Measurements from ENCODE around the gene UGT1A4.

UGT1A4 gene

DNA sequence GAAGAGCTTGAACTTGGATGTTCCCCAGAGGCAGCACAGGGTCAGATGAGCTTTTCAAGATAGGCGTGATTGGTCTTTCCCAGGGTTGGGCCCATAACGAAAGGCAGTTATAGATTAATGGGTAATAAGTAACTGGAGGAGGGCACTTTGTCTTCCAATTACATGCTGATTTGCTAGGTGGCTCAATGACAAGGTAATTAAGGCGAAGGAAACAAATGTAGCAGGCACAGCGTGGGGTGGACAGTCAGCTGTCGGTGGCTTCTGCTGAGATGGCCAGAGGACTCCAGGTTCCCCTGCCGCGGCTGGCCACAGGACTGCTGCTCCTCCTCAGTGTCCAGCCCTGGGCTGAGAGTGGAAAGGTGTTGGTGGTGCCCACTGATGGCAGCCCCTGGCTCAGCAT is at the start of gene UGT1A4:
Gene UGT1A4 (plus strand): TSS at position 185 of the 400 bp plus-strand sequence. CDS start 85 bp downstream, at position 270.
- H3K36me3 ChIP-seq (ENCODE audit: insufficient read depth) = no peaks in the 10 kb centered on the region
- H3K4me3 ChIP-seq (IDR thresholded peaks at IDR 0.05; ENCODE audit: insufficient read depth, low read depth, low read length) = no peak within 1 kb of the TSS
- H3K9ac ChIP-seq = no peak within 1 kb of the TSS
- TF ChIP-seq CTCF (conservative IDR thresholded peaks at IDR 0.05; ENCODE audit: low read depth, low read length) = no peak
- H3K27ac ChIP-seq = no peak within 1 kb of the TSS
- no peak within 1 kb of the TSS for H2AFZ ChIP-seq (ENCODE audit: low read depth)
- no peaks in the 10 kb centered on the region for H3K4me1 ChIP-seq (ENCODE audit: low read depth, poor library complexity, severe bottlenecking)
- H3K79me2 ChIP-seq (ENCODE audit: insufficient read depth, low read depth) = no peaks in the 10 kb centered on the region
- H3K27me3 ChIP-seq (ENCODE audit: insufficient read depth, low read depth) = no peaks in the 10 kb centered on the region
- no peaks in the 10 kb centered on the region for H4K20me1 ChIP-seq (ENCODE audit: insufficient read depth)
- H3K4me2 ChIP-seq = no peak within 1 kb of the TSS

DNA sequence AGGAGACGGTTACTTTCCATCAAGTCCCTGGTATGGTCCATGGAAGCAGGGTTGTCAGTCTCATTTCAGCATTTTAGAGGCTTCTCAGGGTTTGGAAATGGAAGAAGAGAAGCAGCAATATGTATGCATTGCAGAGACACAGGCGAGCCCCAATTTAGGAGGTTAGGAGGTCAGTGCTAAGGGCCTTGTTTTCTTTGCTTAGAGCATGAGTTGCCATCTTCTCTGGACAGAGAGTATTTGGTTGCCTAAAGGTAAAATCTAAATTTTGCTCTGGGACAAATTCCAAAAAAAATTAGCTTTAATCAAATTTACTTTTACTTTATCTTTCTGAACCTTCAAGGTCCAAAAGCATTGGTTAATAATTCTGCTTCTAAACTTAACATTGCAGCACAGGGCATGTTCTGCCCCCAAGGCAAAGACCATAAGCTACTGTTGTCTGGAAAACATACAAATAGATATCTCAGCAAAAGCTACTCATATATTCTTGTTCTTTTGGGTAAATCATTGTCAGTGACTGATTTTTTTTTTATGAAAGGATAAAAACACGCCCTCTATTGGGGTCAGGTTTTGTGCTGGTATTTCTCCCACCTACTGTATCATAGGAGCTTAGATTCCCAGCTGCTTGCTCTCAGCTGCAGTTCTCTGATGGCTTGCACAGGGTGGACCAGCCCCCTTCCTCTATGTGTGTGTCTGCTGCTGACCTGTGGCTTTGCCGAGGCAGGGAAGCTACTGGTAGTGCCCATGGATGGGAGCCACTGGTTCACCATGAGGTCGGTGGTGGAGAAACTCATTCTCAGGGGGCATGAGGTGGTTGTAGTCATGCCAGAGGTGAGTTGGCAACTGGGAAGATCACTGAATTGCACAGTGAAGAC is 47.0 kb upstream of the UGT1A4 start, which contains the start of gene UGT1A9:
Gene UGT1A9 (plus strand): TSS at position 609 of the 872 bp plus-strand sequence. CDS start 37 bp downstream, at position 646.
- H2AFZ ChIP-seq (ENCODE audit: low read depth) = no peak within 1 kb of the TSS
- H3K27me3 ChIP-seq (ENCODE audit: insufficient read depth, low read depth) = no peaks in the 10 kb centered on the region
- no peaks in the 10 kb centered on the region for H4K20me1 ChIP-seq (ENCODE audit: insufficient read depth)
- H3K36me3 ChIP-seq (ENCODE audit: insufficient read depth) = no peaks in the 10 kb centered on the region
- H3K4me1 ChIP-seq (ENCODE audit: low read depth, poor library complexity, severe bottlenecking) = no peaks in the 10 kb centered on the region
- H3K4me3 ChIP-seq (IDR thresholded peaks at IDR 0.05; ENCODE audit: insufficient read depth, low read depth, low read length) = no peak within 1 kb of the TSS
- no peak within 1 kb of the TSS for H3K4me2 ChIP-seq
- no peak for TF ChIP-seq CTCF (conservative IDR thresholded peaks at IDR 0.05; ENCODE audit: low read depth, low read length)
- H3K79me2 ChIP-seq (ENCODE audit: insufficient read depth, low read depth) = no peaks in the 10 kb centered on the region
- no peak within 1 kb of the TSS for H3K9ac ChIP-seq
- no peak within 1 kb of the TSS for H3K27ac ChIP-seq

DNA sequence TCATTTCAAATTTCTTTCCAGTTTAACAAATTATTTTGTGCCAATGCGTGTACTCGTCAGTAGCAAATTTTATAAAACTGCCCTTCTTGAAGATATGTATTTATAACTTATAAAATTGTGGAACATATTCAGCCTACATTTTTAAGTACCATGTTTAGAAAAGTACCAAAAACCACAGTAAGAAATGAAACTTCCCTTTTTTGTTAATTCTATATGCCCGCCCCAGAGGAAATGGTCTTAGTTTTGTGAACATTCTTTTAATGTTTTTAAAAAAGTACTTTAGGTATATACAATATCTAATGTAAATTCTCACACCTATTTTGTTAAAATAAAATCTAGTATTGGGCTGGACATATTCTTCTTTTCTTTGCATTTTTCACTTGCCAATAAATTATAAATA is 45.6 kb upstream of the UGT1A4 start:
- no peak overlapping the region for H3K27ac ChIP-seq
- H3K27me3 ChIP-seq (ENCODE audit: insufficient read depth, low read depth) = no peaks in the 10 kb centered on the region
- no peak overlapping the region for H3K9ac ChIP-seq
- no peak for TF ChIP-seq CTCF (conservative IDR thresholded peaks at IDR 0.05; ENCODE audit: low read depth, low read length)
- H3K4me2 ChIP-seq = no peak overlapping the region
- no peaks in the 10 kb centered on the region for H3K79me2 ChIP-seq (ENCODE audit: insufficient read depth, low read depth)
- H4K20me1 ChIP-seq (ENCODE audit: insufficient read depth) = no peaks in the 10 kb centered on the region
- no peak overlapping the region for H3K4me3 ChIP-seq (IDR thresholded peaks at IDR 0.05; ENCODE audit: insufficient read depth, low read depth, low read length)
- no peak overlapping the region for H2AFZ ChIP-seq (ENCODE audit: low read depth)
- no peaks in the 10 kb centered on the region for H3K36me3 ChIP-seq (ENCODE audit: insufficient read depth)
- no peaks in the 10 kb centered on the region for H3K4me1 ChIP-seq (ENCODE audit: low read depth, poor library complexity, severe bottlenecking)

GRCh38 chr2:233673896-233674295 is 44.6 kb upstream of the UGT1A4 start:
- Histone ChIP-seq H3K4me1 (ENCODE audit: low read depth, poor library complexity, severe bottlenecking) (no peaks in the 10 kb centered on the region), H3K36me3 (ENCODE audit: insufficient read depth) (no peaks in the 10 kb centered on the region), H2AFZ (ENCODE audit: low read depth) (no peak overlapping the region), H3K4me2 (no peak overlapping the region), H3K27ac (no peak overlapping the region), H3K27me3 (ENCODE audit: insufficient read depth, low read depth) (no peaks in the 10 kb centered on the region), H3K79me2 (ENCODE audit: insufficient read depth, low read depth) (no peaks in the 10 kb centered on the region), H4K20me1 (ENCODE audit: insufficient read depth) (no peaks in the 10 kb centered on the region), H3K4me3 (IDR thresholded peaks at IDR 0.05; ENCODE audit: insufficient read depth, low read depth, low read length) (no peak overlapping the region), H3K9ac (no peak overlapping the region)
- TF ChIP-seq CTCF (conservative IDR thresholded peaks at IDR 0.05; ENCODE audit: low read depth, low read length) = no peak
